AG09319 (cell line): Measurements from ENCODE around the gene CENPS.
"Not testable (repeated sequence)": the region's sequence is repeated elsewhere in the genome, so short reads cannot be mapped to it uniquely, and the experiment has no call there.

Experiments used
- DNase-seq: peaks from one replicate; pipeline ENCODE4 v3.0.0-alpha.2; 2010; ENCODE audit warnings: low read depth; ENCODE audit errors: extremely low read depth
- CTCF ChIP-seq: IDR thresholded peaks from 2 replicates; pipeline ENCODE4 v1.5.1; 2011; ENCODE audit warnings: low read depth, mild to moderate bottlenecking, inconsistent platforms, low read length, moderate library complexity

Gene CENPS

GRCh38 chr1:10456661-10457060 lies 26.4 kb downstream of the CENPS start:
- DNase-seq: no peak
- TF ChIP-seq CTCF: no peak

DNA sequence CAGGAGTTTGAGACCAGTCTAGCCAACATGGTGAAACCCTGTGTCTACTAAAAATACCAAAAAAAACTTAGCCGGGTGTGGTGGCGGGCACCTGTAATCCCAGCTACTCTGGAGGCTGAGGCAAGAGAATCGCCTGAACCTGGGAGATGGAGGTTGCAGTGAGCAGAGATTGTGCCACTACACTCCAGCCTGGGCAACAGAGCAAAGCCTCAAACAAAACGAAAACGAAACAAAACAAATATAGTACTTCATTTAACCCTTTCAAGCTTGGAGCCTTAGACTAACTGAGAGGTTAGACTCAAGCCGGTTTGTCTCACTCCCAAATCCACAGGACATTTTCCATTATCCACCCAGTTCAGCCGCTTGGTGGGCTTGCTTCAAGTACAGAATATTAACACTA lies 27.2 kb downstream of the CENPS start:
- not testable (repeated sequence) for DNase-seq

- no peak for DNase-seq
- TF ChIP-seq CTCF: no peak
Measured at GRCh38 chr1:10457875-10458274, 27.6 kb downstream of the CENPS start.

- peak; percentile 29 for DNase-seq
- TF ChIP-seq CTCF: no peak
Measured at GRCh38 chr1:10459184-10459583, 29.0 kb downstream of the CENPS start.

DNA sequence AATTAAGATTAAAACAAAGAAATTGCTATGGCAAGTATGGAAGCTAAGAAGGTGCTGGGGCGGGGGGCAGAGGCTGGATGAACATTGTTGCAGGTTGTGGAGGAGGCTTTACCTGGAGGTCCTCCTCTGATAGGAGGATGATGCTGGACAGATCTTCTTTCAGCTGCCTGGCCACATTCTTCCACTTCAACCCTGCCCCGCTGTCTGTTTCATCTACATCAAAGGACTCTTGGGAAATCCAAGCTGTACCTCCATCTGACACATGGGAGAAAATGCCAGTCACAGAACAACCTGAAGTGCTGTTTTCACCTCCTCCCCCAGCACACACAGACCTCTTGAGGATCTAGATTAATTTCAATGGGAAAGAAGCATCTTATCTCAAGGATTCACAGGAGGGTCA lies 36.8 kb downstream of the CENPS start:
- TF ChIP-seq CTCF: no peak
- no peak for DNase-seq

GRCh38 chr1:10470043-10470442 lies 39.8 kb downstream of the CENPS start:
- no peak for DNase-seq
- no peak for TF ChIP-seq CTCF

DNA sequence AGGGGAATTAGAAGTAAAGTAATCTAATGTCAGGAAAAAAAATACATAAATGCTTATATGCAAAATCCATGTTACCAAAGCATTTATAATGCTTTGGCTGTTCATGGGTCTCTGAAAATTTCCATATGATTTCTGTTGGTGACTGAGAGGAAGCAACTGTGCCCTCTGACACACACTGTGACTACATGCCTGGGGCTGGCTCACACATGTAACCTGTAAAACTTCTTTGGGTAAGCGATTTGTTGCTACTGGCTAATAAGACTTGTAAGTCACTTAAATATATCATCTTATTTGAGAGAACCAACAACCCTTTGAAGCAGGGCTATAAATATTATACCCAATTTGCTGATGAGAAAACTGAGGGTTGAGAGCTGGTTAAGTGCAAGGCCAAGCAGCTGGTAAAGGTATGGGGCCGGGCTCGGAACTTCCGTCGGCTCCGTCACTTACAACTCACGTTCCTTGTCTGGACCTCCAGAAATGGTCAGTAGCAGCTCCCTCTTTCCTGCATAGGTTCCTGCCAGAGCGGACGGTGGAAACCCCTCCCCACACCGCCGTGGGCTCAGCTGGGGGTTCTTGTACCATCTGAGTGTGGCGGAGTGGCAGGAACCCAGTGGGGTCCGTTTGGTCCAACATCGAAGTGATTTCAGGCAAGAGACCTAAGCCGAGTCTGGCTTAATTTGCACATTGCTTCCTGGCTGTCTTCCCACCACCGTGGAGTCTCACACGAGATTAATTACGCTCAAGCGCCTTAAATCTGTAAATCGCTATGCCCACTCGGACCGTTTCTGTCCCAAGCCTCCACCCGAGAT lies 41.4 kb downstream of the CENPS start:
- no peak for TF ChIP-seq CTCF
- no peak for DNase-seq
